Neural cell (in vitro differentiated cells): ENCODE results near the gene ATP13A3. TPM values are rescaled to one million over a fixed set of nuclear protein-coding genes. Genes with fewer than 3 reads are reported as not detected.

Experiments
- H2AFZ ChIP-seq: fragments of 200-600, 300-800 bp; sonication (generic), shearing (Covaris generic); 2 replicates; pipeline ENCODE4 v1.6.0; 2014; ENCODE audit warnings: low read depth, mild to moderate bottlenecking, antibody characterized with exemption, low read length, moderate library complexity
- H3F3A ChIP-seq: fragments of 200-600 bp; shearing (Covaris generic); 2 replicates; pipeline ENCODE4 v1.6.1; 2016; ENCODE audit warnings: mild to moderate bottlenecking, moderate library complexity, mixed read lengths, antibody characterized with exemption, low read length; ENCODE audit not compliant: insufficient read depth, poor library complexity, severe bottlenecking
- H3K27ac ChIP-seq: fragments of 200-600, 300-800 bp; sonication (generic), shearing (Covaris generic); 2 replicates; pipeline ENCODE4 v1.5.1; 2014; ENCODE audit warnings: mild to moderate bottlenecking, low read length, moderate library complexity
- H3K27me3 ChIP-seq: fragments of 300-800, 200-600 bp; sonication (generic), shearing (Covaris generic); 2 replicates; pipeline ENCODE4 v1.6.0; 2014; ENCODE audit warnings: mild to moderate bottlenecking, low read depth, low read length, moderate library complexity; ENCODE audit not compliant: insufficient read depth
- H3K36me3 ChIP-seq: fragments of 300-800, 200-600 bp; sonication (generic), shearing (Covaris generic); 2 replicates; pipeline ENCODE4 v1.5.1; 2014; ENCODE audit warnings: mild to moderate bottlenecking, antibody characterized with exemption, low read length, moderate library complexity; ENCODE audit not compliant: insufficient read depth
- H3K4me2 ChIP-seq: fragments of 300-800, 200-600 bp; sonication (generic), shearing (Covaris generic); 2 replicates; pipeline ENCODE4 v1.6.0; 2014; ENCODE audit warnings: mild to moderate bottlenecking, low read length
- H3K4me3 ChIP-seq: fragments of 300-800, 200-600 bp; sonication (generic), shearing (Covaris generic); 2 replicates; pipeline ENCODE4 v1.5.1; 2014; ENCODE audit warnings: mild to moderate bottlenecking, low read length, moderate library complexity
- H3K79me2 ChIP-seq: fragments of 200-600 bp; shearing (Covaris generic); replicated peaks from 2 replicates; pipeline ENCODE4 v1.6.0; 2014; ENCODE audit warnings: mild to moderate bottlenecking, low read length, moderate library complexity; ENCODE audit not compliant: insufficient read depth
- H3K9ac ChIP-seq: fragments of 300-800, 200-600 bp; sonication (generic), shearing (Covaris generic); 2 replicates; pipeline ENCODE4 v1.6.1; 2016; ENCODE audit warnings: mild to moderate bottlenecking, low read length, mixed read lengths
- H3K9me2 ChIP-seq: fragments of 200-600 bp; shearing (Covaris generic); 2 replicates; pipeline ENCODE4 v1.6.1; 2016; ENCODE audit warnings: mild to moderate bottlenecking, low read length, mixed read lengths; ENCODE audit not compliant: insufficient read depth
- H3K9me3 ChIP-seq: fragments of 200-600, 300-800 bp; sonication (generic), shearing (Covaris generic); 2 replicates; pipeline ENCODE4 v1.6.1; 2016; ENCODE audit warnings: mild to moderate bottlenecking, mixed run types, low read length, moderate library complexity, mixed read lengths
- H4K20me1 ChIP-seq: fragments of 200-600 bp; shearing (Covaris generic); 2 replicates; pipeline ENCODE4 v1.6.1; 2016; ENCODE audit warnings: mild to moderate bottlenecking, mixed run types; ENCODE audit not compliant: insufficient read depth
- EP300 ChIP-seq: fragments of 450-650 bp; conservative IDR thresholded peaks from 2 replicates; pipeline ENCODE4 v1.6.1; 2014; ENCODE audit warnings: antibody characterized with exemption, mild to moderate bottlenecking, moderate library complexity; ENCODE audit not compliant: poor library complexity, severe bottlenecking
- EZH2 ChIP-seq: fragments of 200-600, 300-800 bp; shearing (Covaris generic), sonication (generic); IDR thresholded peaks from 2 replicates; pipeline ENCODE4 v1.6.1; 2014; ENCODE audit warnings: antibody characterized with exemption, low read length, borderline replicate concordance, mild to moderate bottlenecking; ENCODE audit not compliant: insufficient read depth, poor library complexity, severe bottlenecking
- MXI1 ChIP-seq: fragments of 450-650 bp; conservative IDR thresholded peaks from 2 replicates; pipeline ENCODE4 v1.6.1; 2014; ENCODE audit warnings: antibody characterized with exemption, mild to moderate bottlenecking; ENCODE audit not compliant: poor library complexity, severe bottlenecking
- POLR2AphosphoS5 ChIP-seq: IDR thresholded peaks from 2 replicates; pipeline ENCODE4 v1.6.1; 2012
- RAD21 ChIP-seq: fragments of 450-650 bp; conservative IDR thresholded peaks from 2 replicates; pipeline ENCODE4 v1.6.1; 2014; ENCODE audit warnings: antibody characterized with exemption, mild to moderate bottlenecking, moderate library complexity
- REST ChIP-seq: IDR thresholded peaks from 2 replicates; pipeline ENCODE4 v1.6.1; 2012; ENCODE audit warnings: borderline replicate concordance
- SMC3 ChIP-seq: fragments of 450-650 bp; conservative IDR thresholded peaks from 2 replicates; pipeline ENCODE4 v1.6.1; 2014; ENCODE audit warnings: antibody characterized with exemption, mild to moderate bottlenecking, moderate library complexity; ENCODE audit not compliant: poor library complexity
- TAF1 ChIP-seq: IDR thresholded peaks from 2 replicates; pipeline ENCODE4 v1.6.1; 2012; ENCODE audit warnings: low read depth
- polyA plus RNA-seq: library from polyadenylated mRNA; depleted of rRNA; stranded (reverse); fragments of >200 nt; gene quantifications from 2 replicates; pipeline ENCODE4 v1.2.3, GENCODE V29; 2014
- TF ChIP-seq, protein P1 (sequence below): fragments of 450-650 bp; IDR thresholded peaks from 2 replicates; pipeline ENCODE4 v1.5.1; 2014; ENCODE audit warnings: antibody characterized with exemption, mild to moderate bottlenecking, moderate library complexity; ENCODE audit not compliant: poor library complexity, severe bottlenecking

Gene ATP13A3
- polyA plus RNA-seq, 1 donor from 2014 or later: 64.7 TPM

- Histone ChIP-seq H3K27ac (no peak overlapping the region), H3K9me3 (no peaks in the 10 kb centered on the region), H3K9me2 (no peaks in the 10 kb centered on the region), H3K4me3 (no peak overlapping the region), H3K79me2 (no peaks in the 10 kb centered on the region), H4K20me1 (no peaks in the 10 kb centered on the region), H3K36me3 (peaks cover 16% of the 10 kb centered on the region), H3K27me3 (no peaks in the 10 kb centered on the region), H3F3A (no peaks in the 10 kb centered on the region), H2AFZ (no peak overlapping the region), H3K9ac (no peak overlapping the region), H3K4me2 (no peak overlapping the region)
- no peak for TF ChIP-seq RAD21
- no peak for TF ChIP-seq REST
- no peak for TF ChIP-seq EZH2
- TF ChIP-seq MXI1: no peak
- no peak for TF ChIP-seq POLR2AphosphoS5
Observed at GRCh38 chr3:194431554-194431953, 55.2 kb downstream of the ATP13A3 start.

DNA sequence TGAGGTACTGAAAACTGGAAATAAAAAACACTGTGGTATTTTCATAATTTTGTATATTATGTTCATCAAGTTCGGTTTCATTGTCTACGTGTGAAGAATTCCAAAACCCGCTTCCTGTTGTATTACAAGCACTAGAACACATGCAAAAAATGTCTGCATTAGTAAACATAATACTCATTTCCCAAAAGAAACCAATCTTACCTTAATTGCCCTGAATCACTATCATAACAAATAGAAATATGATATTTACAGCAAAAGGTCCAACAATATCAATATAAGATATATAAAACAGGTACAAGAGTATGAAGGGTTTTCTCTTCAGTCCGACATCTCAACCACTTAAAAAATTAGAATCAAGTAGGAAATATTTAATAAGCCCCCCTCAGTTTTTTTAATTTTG, 61.4 kb downstream of the ATP13A3 start:
- no peak overlapping the region for H3K4me2 ChIP-seq
- no peaks in the 10 kb centered on the region for H4K20me1 ChIP-seq
- H3K79me2 ChIP-seq: no peaks in the 10 kb centered on the region
- H3K36me3 ChIP-seq: peaks cover 5% of the 10 kb centered on the region
- no peak overlapping the region for H2AFZ ChIP-seq
- no peaks in the 10 kb centered on the region for H3F3A ChIP-seq
- TF ChIP-seq SMC3 (no peak), POLR2AphosphoS5 (no peak), REST (no peak), TAF1 (no peak), MXI1 (no peak), EP300 (no peak), RAD21 (no peak), EZH2 (no peak)
- TF ChIP-seq, protein P1, sequence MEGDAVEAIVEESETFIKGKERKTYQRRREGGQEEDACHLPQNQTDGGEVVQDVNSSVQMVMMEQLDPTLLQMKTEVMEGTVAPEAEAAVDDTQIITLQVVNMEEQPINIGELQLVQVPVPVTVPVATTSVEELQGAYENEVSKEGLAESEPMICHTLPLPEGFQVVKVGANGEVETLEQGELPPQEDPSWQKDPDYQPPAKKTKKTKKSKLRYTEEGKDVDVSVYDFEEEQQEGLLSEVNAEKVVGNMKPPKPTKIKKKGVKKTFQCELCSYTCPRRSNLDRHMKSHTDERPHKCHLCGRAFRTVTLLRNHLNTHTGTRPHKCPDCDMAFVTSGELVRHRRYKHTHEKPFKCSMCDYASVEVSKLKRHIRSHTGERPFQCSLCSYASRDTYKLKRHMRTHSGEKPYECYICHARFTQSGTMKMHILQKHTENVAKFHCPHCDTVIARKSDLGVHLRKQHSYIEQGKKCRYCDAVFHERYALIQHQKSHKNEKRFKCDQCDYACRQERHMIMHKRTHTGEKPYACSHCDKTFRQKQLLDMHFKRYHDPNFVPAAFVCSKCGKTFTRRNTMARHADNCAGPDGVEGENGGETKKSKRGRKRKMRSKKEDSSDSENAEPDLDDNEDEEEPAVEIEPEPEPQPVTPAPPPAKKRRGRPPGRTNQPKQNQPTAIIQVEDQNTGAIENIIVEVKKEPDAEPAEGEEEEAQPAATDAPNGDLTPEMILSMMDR: no peak
- H3K4me3 ChIP-seq: no peak overlapping the region
- H3K9ac ChIP-seq: no peak overlapping the region
- H3K27ac ChIP-seq: no peak overlapping the region
- no peaks in the 10 kb centered on the region for H3K9me3 ChIP-seq
- no peaks in the 10 kb centered on the region for H3K9me2 ChIP-seq
- H3K27me3 ChIP-seq: no peaks in the 10 kb centered on the region
